ENCODE results near the gene LILRA1. TPM values are rescaled to one million over a fixed set of nuclear protein-coding genes. Genes with fewer than 3 reads are reported as not detected.
"Not testable (repeated sequence)": the region's sequence is repeated elsewhere in the genome, so short reads cannot be mapped to it uniquely, and the experiment has no call there.

The LILRA1 gene
- total RNA-seq, 1 donor from 2014 or later, result 7.6 TPM

GRCh38 chr19:54587026-54587425 lies 6.4 kb upstream of the LILRA1 start:
- no peak overlapping the region for H3K4me3 ChIP-seq
- no peak for TF ChIP-seq CTCF (IDR thresholded peaks at IDR 0.05)
- no peak overlapping the region for H3K27ac ChIP-seq
- peaks cover 8% of the 10 kb centered on the region for H3K27me3 ChIP-seq (ENCODE audit: low read depth)
- no peaks in the 10 kb centered on the region for H3K36me3 ChIP-seq
- DNase-seq (no peak), ATAC-seq (no peak)
- intact Hi-C loops (cut with DNase I), result no loop called here
- H3K9me3 ChIP-seq, result no peaks in the 10 kb centered on the region
- H3K4me1 ChIP-seq, result no peaks in the 10 kb centered on the region

GRCh38 chr19:54593931-54594626 lies 647 bp downstream of the LILRA1 start:
- H3K4me1 ChIP-seq; H3K36me3 ChIP-seq; H3K9me3 ChIP-seq; intact Hi-C loops (cut with DNase I); H3K27me3 ChIP-seq (ENCODE audit: low read depth); DNase-seq: not testable (repeated sequence)
- H3K27ac ChIP-seq, result peak overlapping the region; percentile 34
- H3K4me3 ChIP-seq, result peak overlapping the region; percentile 27
- peak; percentile 67 to 68 for ATAC-seq

GRCh38 chr19:54594737-54595136 lies 1.3 kb downstream of the LILRA1 start:
- no peak overlapping the region for H3K27ac ChIP-seq
- no peak for ATAC-seq
- no peaks in the 10 kb centered on the region for H3K27me3 ChIP-seq (ENCODE audit: low read depth)
- H3K9me3 ChIP-seq, result no peaks in the 10 kb centered on the region
- H3K4me3 ChIP-seq, result no peak overlapping the region
- H3K36me3 ChIP-seq, result no peaks in the 10 kb centered on the region
- intact Hi-C loops (cut with DNase I), result no loop called here
- no peak for TF ChIP-seq CTCF (IDR thresholded peaks at IDR 0.05)
- no peak for DNase-seq
- H3K4me1 ChIP-seq, result no peaks in the 10 kb centered on the region

- H3K4me1 ChIP-seq; ATAC-seq; H3K27ac ChIP-seq; H3K36me3 ChIP-seq; intact Hi-C loops (cut with DNase I); DNase-seq; H3K9me3 ChIP-seq; H3K27me3 ChIP-seq (ENCODE audit: low read depth); H3K4me3 ChIP-seq: not testable (repeated sequence)
Observed at GRCh38 chr19:54595680-54596436, 2.4 kb downstream of the LILRA1 start.

- Histone ChIP-seq H3K4me1 (no peaks in the 10 kb centered on the region), H3K9me3 (no peaks in the 10 kb centered on the region)
- ATAC-seq, result peak in 1 of 2 donors; percentile 32
Observed at GRCh38 chr19:54600212-54600611, 6.8 kb downstream of the LILRA1 start.

GRCh38 chr19:54606230-54606629 lies 12.8 kb downstream of the LILRA1 start:
- no peaks in the 10 kb centered on the region for H3K9me3 ChIP-seq
- no peaks in the 10 kb centered on the region for H3K4me1 ChIP-seq
- DNase-seq, result no peak
- no peak overlapping the region for H3K4me3 ChIP-seq
- intact Hi-C loops (cut with DNase I), result no loop called here
- no peaks in the 10 kb centered on the region for H3K36me3 ChIP-seq
- TF ChIP-seq CTCF (IDR thresholded peaks at IDR 0.05), result no peak
- H3K27me3 ChIP-seq (ENCODE audit: low read depth), result peaks cover 3% of the 10 kb centered on the region
- no peak overlapping the region for H3K27ac ChIP-seq
- ATAC-seq, result peak; percentile 62 to 67

More at GRCh38 chr19:54600212-54600611, 6.8 kb downstream of the LILRA1 start:
- TF ChIP-seq CTCF (IDR thresholded peaks at IDR 0.05), result no peak
- intact Hi-C loops (cut with DNase I), result no loop called here
- Histone ChIP-seq H3K27ac (no peak overlapping the region), H3K27me3 (ENCODE audit: low read depth) (peaks cover 10% of the 10 kb centered on the region), H3K36me3 (no peaks in the 10 kb centered on the region), H3K4me3 (no peak overlapping the region)
- no peak for DNase-seq
